K562 (cell line): ENCODE results near the gene PHF3. TPM values are rescaled to one million over a fixed set of nuclear protein-coding genes. Genes with fewer than 3 reads are reported as not detected.

Experiments used
- ARID1B ChIP-seq: fragments of 450-650 bp; IDR thresholded peaks from 2 replicates; pipeline ENCODE4 v1.6.1; 2016; ENCODE audit warnings: antibody characterized with exemption, mild to moderate bottlenecking, inconsistent platforms
- BMI1 ChIP-seq: fragments of 150-350 bp; IDR thresholded peaks from 2 replicates; pipeline ENCODE4 v1.6.1; 2014; ENCODE audit warnings: low read length
- BRF1 ChIP-seq: IDR thresholded peaks from 3 replicates; pipeline ENCODE4 v1.6.1; 2011; ENCODE audit warnings: borderline replicate concordance, mild to moderate bottlenecking; ENCODE audit not compliant: insufficient read length; ENCODE audit errors: extremely low read depth
- C11orf30 ChIP-seq: fragments of 450-650 bp; IDR thresholded peaks from 2 replicates; pipeline ENCODE4 v1.6.1; 2016; ENCODE audit warnings: low read depth, mild to moderate bottlenecking
- CBFB ChIP-seq: sonication (generic); formaldehyde crosslinking; IDR thresholded peaks from 2 replicates; pipeline ENCODE4 v1.4.0; 2020; ENCODE audit warnings: mild to moderate bottlenecking, missing genetic modification reagents
- CEBPZ ChIP-seq: fragments of 150-350 bp; IDR thresholded peaks from 2 replicates; pipeline ENCODE4 v1.6.1; 2014; ENCODE audit warnings: low read depth, mild to moderate bottlenecking, low read length, borderline replicate concordance
- FOSL1 ChIP-seq: fragments of 200-800 bp; sonication (Bioruptor generic); conservative IDR thresholded peaks from 2 replicates; pipeline ENCODE4 v1.6.1; 2016; ENCODE audit warnings: missing genetic modification characterization, missing compliant biosample characterization
- GATAD2B ChIP-seq: fragments of 450-650 bp; IDR thresholded peaks from 2 replicates; pipeline ENCODE4 v1.6.1; 2017; ENCODE audit warnings: mild to moderate bottlenecking, borderline replicate concordance
- HCFC1 ChIP-seq: IDR thresholded peaks from 2 replicates; pipeline ENCODE4 v1.6.1; 2012; ENCODE audit warnings: low read depth, low read length, improper control_type of control experiment
- HNRNPH1 ChIP-seq: fragments of 200-400 bp; formaldehyde crosslinking; optimal IDR thresholded peaks from 2 replicates; pipeline ENCODE3; 2017; ENCODE audit warnings: low read depth, mild to moderate bottlenecking, low read length, moderate library complexity
- ILK ChIP-seq: fragments of 450-650 bp; IDR thresholded peaks from 2 replicates; pipeline ENCODE4 v1.6.1; 2016; ENCODE audit warnings: missing genetic modification characterization, low read depth, mild to moderate bottlenecking, missing compliant biosample characterization, moderate library complexity, borderline replicate concordance
- JUN ChIP-seq, 2 experiments: sonication (generic) in 1 of 2; formaldehyde crosslinking in 1 of 2; IDR thresholded peaks; 2 replicates each; pipeline versions ENCODE4 v1.6.1 to v1.8.0; 2012 to 2022; ENCODE audit warnings: borderline replicate concordance in 2 of 2, mild to moderate bottlenecking in 2 of 2, improper control_type of control experiment in 1 of 2, low read depth in 1 of 2, low read length in 1 of 2, missing genetic modification reagents in 1 of 2
- L3MBTL2 ChIP-seq: fragments of 450-650 bp; IDR thresholded peaks from 2 replicates; pipeline ENCODE4 v1.6.1; 2016; ENCODE audit warnings: mild to moderate bottlenecking, moderate library complexity
- LEF1 ChIP-seq: fragments of 450-650 bp; IDR thresholded peaks from 2 replicates; pipeline ENCODE4 v1.6.1; 2016; ENCODE audit warnings: mild to moderate bottlenecking
- MAFF ChIP-seq: IDR thresholded peaks from 2 replicates; pipeline ENCODE4 v1.6.1; 2012; ENCODE audit warnings: low read length, improper control_type of control experiment
- MAFG ChIP-seq: fragments of 450-650 bp; conservative IDR thresholded peaks from 2 replicates; pipeline ENCODE4 v1.6.1; 2016; ENCODE audit warnings: missing genetic modification characterization, missing compliant biosample characterization
- MAFK ChIP-seq: IDR thresholded peaks from 2 replicates; pipeline ENCODE4 v1.6.1; 2011; ENCODE audit warnings: low read length, improper control_type of control experiment
- MCM5 ChIP-seq: fragments of 450-650 bp; IDR thresholded peaks from 2 replicates; pipeline ENCODE4 v1.6.1; 2016; ENCODE audit warnings: low read depth
- NCOA2 ChIP-seq, 2 experiments: fragments of 450-650 bp; IDR thresholded peaks; 2 replicates each; pipeline ENCODE4 v1.6.1; 2018; ENCODE audit warnings: mild to moderate bottlenecking in 2 of 2, moderate library complexity in 1 of 2; ENCODE audit not compliant: partially characterized antibody in 2 of 2
- NCOR1 ChIP-seq: fragments of 450-650 bp; IDR thresholded peaks from 2 replicates; pipeline ENCODE4 v1.6.1; 2016; ENCODE audit warnings: mild to moderate bottlenecking, moderate library complexity
- POLR3G ChIP-seq: IDR thresholded peaks from 2 replicates; pipeline ENCODE4 v1.6.1; 2011; ENCODE audit not compliant: insufficient read length, insufficient replicate concordance; ENCODE audit errors: extremely low read depth
- RBM15 ChIP-seq: fragments of 200-400 bp; formaldehyde crosslinking; IDR thresholded peaks from 2 replicates; pipeline ENCODE4 v1.6.1; 2018; ENCODE audit warnings: mild to moderate bottlenecking, low read length, moderate library complexity; ENCODE audit not compliant: insufficient read depth
- SMAD1 ChIP-seq: fragments of 150-350 bp; IDR thresholded peaks from 2 replicates; pipeline ENCODE4 v1.6.1; 2014; ENCODE audit warnings: low read length, low read depth; ENCODE audit not compliant: partially characterized antibody
- SMAD2 ChIP-seq: fragments of 150-350 bp; IDR thresholded peaks from 2 replicates; pipeline ENCODE4 v1.6.1; 2014; ENCODE audit warnings: low read depth, mild to moderate bottlenecking, low read length
- TAF1 ChIP-seq: IDR thresholded peaks from 2 replicates; pipeline ENCODE4 v1.6.1; 2011; ENCODE audit warnings: mild to moderate bottlenecking, low read length, moderate library complexity; ENCODE audit not compliant: insufficient read depth, control insufficient read depth, severe bottlenecking; ENCODE audit errors: extremely low read depth
- TRIM24 ChIP-seq, 2 experiments: fragments of 450-650 bp; IDR thresholded peaks; 2 replicates each; pipeline ENCODE4 v1.6.1; 2016
- ZNF146 ChIP-seq: IDR thresholded peaks from one replicate; pipeline ENCODE4 v1.6.1; 2018; ENCODE audit warnings: missing compliant biosample characterization; ENCODE audit not compliant: unreplicated experiment
- ZNF274 ChIP-seq: IDR thresholded peaks from 2 replicates; pipeline ENCODE4 v1.6.1; 2011; ENCODE audit warnings: low read depth, mild to moderate bottlenecking, low read length, moderate library complexity, borderline replicate concordance
- polyA plus RNA-seq, 8 experiments: library from polyadenylated mRNA; depleted of rRNA in 4 of 8; stranded (reverse) in 5 of 8; unstranded in 3 of 8; fragments of >200 nt; fragmentation: Nextera tagmentation in 2 of 8; fragmentation: Illumina TruSeq in 1 of 8; extraction: Ambion mirVana in 2 of 8; extraction: Trizol in 1 of 8; gene quantifications; 2 replicates each; pipeline versions ENCODE4 v1.2.1 to v1.2.3, GENCODE V29; 2011 to 2014; ENCODE audit warnings: inconsistent platforms in 1 of 8, missing spikeins in 1 of 8
- total RNA-seq, 7 experiments: library from RNA; depleted of rRNA in 6 of 7; stranded (reverse); fragments of >200 nt in 6 of 7; fragmentation: Illumina TruSeq in 2 of 7; extraction: Trizol in 2 of 7; gene quantifications; 2 replicates each; pipeline versions ENCODE4 v1.2.1 to v1.2.3, GENCODE V29; 2011 to 2021; ENCODE audit warnings: low replicate concordance in 1 of 7

The PHF3 gene
- total and polyA plus RNA-seq, 9 of the 15 experiments (the other 6 are each of a cell fraction or from before 2014, with no cell fraction given): 8.1 to 51.2 (median 30.9) TPM

DNA sequence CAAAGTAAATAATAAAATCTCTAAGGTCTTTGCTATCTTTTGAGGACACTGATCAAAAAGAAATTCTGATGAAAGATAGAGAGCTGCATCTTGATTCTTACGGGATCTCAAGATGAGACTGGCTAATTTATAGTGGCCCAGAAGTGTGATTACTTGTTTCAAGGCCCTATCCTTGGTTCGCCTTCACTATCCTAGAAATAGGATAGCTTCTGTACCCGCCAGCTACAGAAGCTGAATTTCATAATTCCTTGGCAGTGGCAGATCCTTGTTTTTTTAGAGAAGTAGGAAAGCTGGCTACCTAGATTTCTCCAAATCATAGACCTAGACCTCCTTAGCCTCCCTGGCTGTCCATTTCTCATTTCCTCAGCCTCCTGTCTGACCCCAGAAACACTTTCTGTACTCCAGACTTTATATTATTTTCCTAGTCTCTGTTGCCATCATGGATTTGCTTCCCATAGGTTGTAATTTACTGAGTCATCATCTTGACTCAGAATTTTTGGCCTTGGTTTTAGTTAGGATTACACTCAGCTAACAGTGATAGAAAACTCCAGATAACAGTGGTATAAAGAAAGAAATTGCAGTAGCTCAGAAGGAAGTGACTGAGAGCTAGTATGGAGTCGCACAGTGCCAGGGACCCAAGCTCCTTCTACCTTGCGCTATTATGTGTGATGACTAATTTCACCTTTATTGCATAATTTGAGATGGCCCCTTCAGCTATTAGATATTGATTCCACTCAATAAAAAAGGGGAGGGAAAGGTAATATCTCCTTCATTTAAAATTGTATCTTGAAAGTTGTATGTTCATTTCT, 27.7 kb downstream of the PHF3 start (continued):
- TF ChIP-seq MAFK (peak; percentile 78), NCOA2 (IDR thresholded peaks at IDR 0.05; ENCODE audit: partially characterized antibody in 2 of 2) (no peak), CEBPZ (no peak), MCM5 (no peak), L3MBTL2 (no peak), SMAD1 (no peak), MAFF (peak; percentile 77), ZNF274 (no peak), JUN (IDR thresholded peaks at IDR 0.05; ENCODE audit: borderline replicate concordance, low read depth, low read length) (no peak), JUN (CRISPR knock-in tag; IDR thresholded peaks at IDR 0.05; ENCODE audit: borderline replicate concordance) (no peak), CBFB (CRISPR knock-in tag) (no peak), C11orf30 (peak; percentile 94), TRIM24 (IDR thresholded peaks at IDR 0.05) (no peak), RBM15 (no peak), HNRNPH1 (no peak), TAF1 (no peak), MAFG (tag) (peak; percentile 90), SMAD2 (no peak), ZNF146 (CRISPR knock-in tag) (no peak), HCFC1 (no peak), GATAD2B (no peak), NCOR1 (no peak), ILK (tag) (no peak), LEF1 (no peak), BRF1 (no peak), ARID1B (peak; percentile 41), POLR3G (no peak), BMI1 (no peak), FOSL1 (peak; percentile 83)
